Activated naive CD8-positive, alpha-beta T cell treated with anti-CD3 and anti-CD28 coated beads for 36 hours (primary cell): ENCODE data around the gene PEX1. TPM values are rescaled to one million over a fixed set of nuclear protein-coding genes. Genes with fewer than 3 reads are reported as not detected.

ENCODE experiments used
- DNase-seq: peaks from one replicate; pipeline ENCODE4 v3.0.0; 2021
- H3K27ac Mint-ChIP-seq: one replicate; pipeline ENCODE4 v1.8.0; 2022; ENCODE audit warnings: mild to moderate bottlenecking, moderate library complexity, mixed read lengths
- H3K27me3 Mint-ChIP-seq: one replicate; pipeline ENCODE4 v1.8.0; 2022; ENCODE audit warnings: mild to moderate bottlenecking, mixed read lengths
- H3K36me3 Mint-ChIP-seq: one replicate; pipeline ENCODE4 v1.8.0; 2021; ENCODE audit warnings: mild to moderate bottlenecking, mixed read lengths
- H3K4me1 Mint-ChIP-seq: one replicate; pipeline ENCODE4 v1.8.0; 2021; ENCODE audit warnings: mixed read lengths
- H3K4me3 Mint-ChIP-seq: one replicate; pipeline ENCODE4 v1.8.0; 2022; ENCODE audit warnings: mild to moderate bottlenecking, moderate library complexity, mixed read lengths
- H3K9me3 Mint-ChIP-seq: one replicate; pipeline ENCODE4 v1.8.0; 2022; ENCODE audit warnings: mixed read lengths
- total RNA-seq, 2 experiments: library from RNA; stranded (reverse); gene quantifications; one replicate each; pipeline ENCODE4 v1.2.3, GENCODE V29; 2021

The PEX1 gene
- total RNA-seq, 2 experiments from 2014 or later, result 16.7 to 17.8 TPM

DNA sequence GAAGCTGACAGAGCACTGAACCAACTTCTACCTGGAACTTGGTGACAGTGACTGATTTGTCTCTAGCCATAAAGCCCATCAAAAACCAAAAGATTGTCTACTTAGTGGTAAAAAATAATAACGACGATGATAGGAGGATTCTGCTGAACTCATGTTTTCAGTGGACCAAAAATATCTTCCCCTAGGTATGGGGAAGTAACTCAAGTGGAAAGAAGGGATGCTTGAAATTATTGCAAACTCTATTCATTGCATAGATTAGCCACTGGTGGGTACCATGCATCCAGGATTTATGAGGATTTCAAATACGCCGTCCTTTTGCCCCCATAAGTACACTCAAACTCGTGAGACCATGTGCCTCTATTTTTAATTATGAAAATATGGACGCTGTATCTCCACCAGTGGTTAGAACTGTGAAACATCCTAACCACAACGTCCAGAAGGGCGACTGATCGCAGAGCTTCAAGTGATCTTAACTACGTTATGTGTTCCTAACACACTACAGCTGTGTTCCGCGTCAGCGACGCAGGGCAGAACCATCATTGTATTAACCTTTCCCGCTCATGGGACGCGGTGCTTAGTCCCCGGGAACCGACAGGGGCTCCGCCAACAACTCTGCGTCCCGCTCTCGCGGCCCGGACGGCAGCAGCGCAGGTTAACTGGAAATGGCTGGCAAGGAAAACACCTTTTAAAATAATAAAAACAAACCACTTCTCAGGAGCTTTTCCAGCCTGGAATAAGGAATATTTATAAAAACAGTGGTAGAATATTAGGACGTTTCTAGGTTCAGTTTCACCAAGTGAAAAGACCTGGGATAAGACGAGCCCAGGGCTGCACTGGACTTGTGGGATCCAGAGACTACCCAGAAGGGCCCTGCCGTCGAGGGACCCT, 776 bp downstream of the PEX1 start:
- Mint-ChIP-seq H3K27ac (peak overlapping the region; percentile 92), H3K4me3 (peak overlapping the region; percentile 93), H3K27me3 (no peaks in the 10 kb centered on the region), H3K36me3 (peaks cover 2% of the 10 kb centered on the region), H3K9me3 (no peaks in the 10 kb centered on the region), H3K4me1 (peaks cover 25% of the 10 kb centered on the region)
- DNase-seq, result peak; percentile 70

DNA sequence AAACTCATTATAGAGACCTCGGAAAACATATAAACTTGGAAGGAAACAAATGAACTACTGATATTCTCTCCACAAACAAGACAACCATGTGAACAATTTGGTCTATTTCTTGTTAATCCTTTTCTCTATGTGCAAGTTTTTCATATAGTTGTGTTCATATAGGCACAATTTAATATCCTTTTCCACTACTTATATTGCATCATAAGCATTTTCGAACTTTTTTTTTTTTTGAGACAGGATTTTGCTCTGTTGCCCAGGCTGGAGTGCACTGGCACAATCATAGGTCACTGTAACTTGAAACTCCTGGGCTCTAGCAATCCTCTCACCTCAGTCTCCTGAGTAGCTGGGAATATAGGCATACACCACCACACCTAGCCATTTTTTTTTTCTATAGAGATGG, 5.2 kb downstream of the PEX1 start:
- Mint-ChIP-seq H3K9me3 (no peaks in the 10 kb centered on the region), H3K4me1 (peaks cover 14% of the 10 kb centered on the region), H3K27ac (no peak overlapping the region), H3K4me3 (no peak overlapping the region), H3K36me3 (no peaks in the 10 kb centered on the region), H3K27me3 (no peaks in the 10 kb centered on the region)
- DNase-seq, result no peak

DNA sequence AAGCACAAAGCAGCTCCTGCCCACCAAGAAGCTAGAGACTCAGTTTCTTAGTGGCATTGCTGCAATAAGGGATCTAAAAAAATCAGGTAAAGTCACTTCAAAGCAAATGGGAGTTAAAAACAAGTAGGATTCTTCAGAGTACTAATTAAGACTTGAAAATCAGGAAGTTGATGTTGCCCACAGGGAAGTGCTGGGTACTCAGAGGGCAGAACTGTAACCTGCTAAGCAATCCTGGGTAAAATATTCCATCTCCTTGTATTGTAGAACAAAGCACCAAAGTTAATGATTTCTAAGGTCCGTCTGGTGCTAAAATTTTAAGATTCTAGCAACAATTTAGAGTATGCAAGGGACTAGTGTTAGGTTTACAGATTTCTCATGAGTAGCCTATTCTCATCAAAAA, 8.3 kb downstream of the PEX1 start:
- no peaks in the 10 kb centered on the region for H3K27me3 Mint-ChIP-seq
- no peak overlapping the region for H3K27ac Mint-ChIP-seq
- no peak overlapping the region for H3K4me3 Mint-ChIP-seq
- DNase-seq, result no peak
- no peaks in the 10 kb centered on the region for H3K9me3 Mint-ChIP-seq
- no peaks in the 10 kb centered on the region for H3K36me3 Mint-ChIP-seq
- H3K4me1 Mint-ChIP-seq, result peaks cover 11% of the 10 kb centered on the region

DNA sequence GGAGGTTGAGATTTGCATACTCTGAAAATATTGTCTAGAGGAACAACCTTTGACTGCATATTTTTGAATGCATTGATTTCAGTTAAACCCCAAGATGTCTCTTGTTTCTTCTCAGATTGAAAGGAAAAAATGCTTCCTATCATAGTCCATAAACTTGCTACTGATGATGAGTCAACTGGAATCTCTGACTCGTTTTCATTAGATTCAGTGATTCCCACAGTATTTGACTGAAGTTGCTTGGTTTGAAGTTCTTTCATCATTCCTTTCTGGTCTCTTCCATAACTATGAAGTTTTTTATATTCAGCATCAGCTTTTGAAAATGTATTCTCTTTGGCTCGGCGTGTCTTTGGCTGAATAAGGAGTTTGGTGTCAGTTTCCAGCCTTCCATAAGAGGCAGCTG, 10.7 kb downstream of the PEX1 start:
- no peaks in the 10 kb centered on the region for H3K27me3 Mint-ChIP-seq
- no peaks in the 10 kb centered on the region for H3K9me3 Mint-ChIP-seq
- no peak overlapping the region for H3K4me3 Mint-ChIP-seq
- H3K27ac Mint-ChIP-seq, result peak overlapping the region; percentile 47
- no peak for DNase-seq
- H3K4me1 Mint-ChIP-seq, result peaks cover 8% of the 10 kb centered on the region
- peaks cover 1% of the 10 kb centered on the region for H3K36me3 Mint-ChIP-seq

DNA sequence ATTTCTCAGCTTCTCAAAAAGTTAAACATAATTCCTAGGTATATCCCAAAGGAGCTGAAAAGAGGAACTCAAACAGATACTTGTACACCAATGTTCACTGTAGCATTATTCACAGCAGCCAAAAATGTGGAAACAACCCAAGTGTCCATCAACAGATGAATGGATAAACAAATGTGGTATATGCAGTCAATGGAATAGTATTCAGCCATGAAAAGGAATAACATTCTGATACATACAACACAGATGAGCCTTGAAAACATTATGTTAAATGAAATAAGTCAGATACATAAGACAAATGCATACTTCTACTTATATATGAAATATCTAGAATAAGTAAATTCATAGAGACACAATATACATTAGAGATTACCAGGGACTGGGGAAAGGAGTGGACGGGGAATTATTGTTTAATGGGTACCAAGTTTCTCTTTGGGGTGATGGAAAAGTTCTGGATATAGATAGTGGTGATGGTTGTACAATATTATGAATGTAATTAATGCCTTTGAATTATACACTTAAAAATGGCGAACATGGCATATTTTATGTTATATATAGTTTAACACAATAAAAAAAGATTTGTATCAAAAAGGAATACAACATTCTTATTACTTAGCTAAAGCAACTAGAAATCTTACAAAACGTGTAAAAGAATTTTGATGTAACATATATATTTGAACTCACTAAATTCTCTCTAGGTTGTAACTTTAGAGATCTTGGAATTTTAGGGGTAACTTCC, 15.0 kb downstream of the PEX1 start:
- Mint-ChIP-seq H3K9me3 (no peaks in the 10 kb centered on the region), H3K4me1 (peaks cover 8% of the 10 kb centered on the region), H3K4me3 (no peak overlapping the region), H3K36me3 (peaks cover 1% of the 10 kb centered on the region), H3K27ac (no peak overlapping the region), H3K27me3 (no peaks in the 10 kb centered on the region)
- DNase-seq, result no peak

DNA sequence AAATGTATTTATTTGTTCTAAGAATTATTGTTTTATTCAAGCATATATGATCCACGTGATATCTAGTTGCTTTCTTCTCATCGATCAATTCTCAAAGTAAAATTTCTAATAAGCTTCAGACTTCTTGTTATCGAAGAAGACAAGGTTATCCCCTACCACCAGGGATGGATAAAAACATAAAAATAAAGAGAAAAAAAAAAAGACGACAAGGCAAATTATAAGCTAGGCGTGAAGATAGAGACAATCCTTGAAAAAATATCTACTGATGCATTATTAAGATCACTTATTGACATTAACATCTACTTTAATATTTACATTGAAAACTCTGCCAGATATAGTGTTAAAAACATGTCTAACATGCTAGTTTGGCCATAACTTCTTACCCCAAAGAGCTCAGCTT, 19.4 kb downstream of the PEX1 start:
- Mint-ChIP-seq H3K36me3 (peaks cover 10% of the 10 kb centered on the region), H3K9me3 (no peaks in the 10 kb centered on the region), H3K27me3 (no peaks in the 10 kb centered on the region), H3K4me1 (peaks cover under 1% of the 10 kb centered on the region), H3K27ac (no peak overlapping the region), H3K4me3 (no peak overlapping the region)
- DNase-seq, result no peak

DNA sequence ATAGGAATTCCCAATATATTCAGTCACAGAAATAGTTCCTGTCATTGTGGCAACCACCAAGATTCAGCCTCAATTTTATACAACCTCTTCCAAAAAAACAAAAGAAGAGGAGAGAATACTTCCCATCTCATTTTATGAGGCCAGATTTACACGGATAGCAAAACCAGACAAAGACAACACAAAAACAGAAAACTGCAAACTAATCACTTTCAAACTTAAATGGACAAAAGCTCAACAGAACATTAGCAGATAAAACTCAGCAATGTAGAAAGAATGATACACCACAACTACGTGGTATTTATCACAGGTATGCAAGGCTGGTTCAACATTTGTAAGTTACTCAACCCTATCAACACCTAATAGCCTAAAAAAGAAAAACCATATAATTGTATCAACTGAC, 22.0 kb downstream of the PEX1 start:
- H3K36me3 Mint-ChIP-seq, result peaks cover 13% of the 10 kb centered on the region
- H3K4me1 Mint-ChIP-seq, result peaks cover 3% of the 10 kb centered on the region
- no peak overlapping the region for H3K27ac Mint-ChIP-seq
- H3K9me3 Mint-ChIP-seq, result no peaks in the 10 kb centered on the region
- H3K4me3 Mint-ChIP-seq, result no peak overlapping the region
- H3K27me3 Mint-ChIP-seq, result no peaks in the 10 kb centered on the region
- DNase-seq, result no peak

DNA sequence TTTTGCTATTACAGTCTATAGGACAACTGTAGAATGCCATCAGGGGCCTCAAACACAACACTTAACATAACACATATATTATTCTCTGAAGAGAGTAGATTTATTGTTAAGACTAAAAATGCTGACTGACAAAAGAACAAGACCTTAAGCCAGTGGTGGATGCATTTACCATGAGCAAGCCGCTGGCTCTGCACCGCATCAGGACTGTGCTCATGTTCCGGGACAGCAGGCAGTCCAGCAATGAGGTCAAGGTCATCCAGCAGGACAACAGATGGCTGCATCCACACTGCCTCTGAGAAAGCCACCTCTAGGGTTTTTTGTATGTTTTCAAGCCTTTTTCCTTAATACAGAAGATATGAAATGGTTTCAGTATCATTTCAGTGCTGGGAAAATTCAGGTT, 23.8 kb downstream of the PEX1 start:
- no peak for DNase-seq
- no peak overlapping the region for H3K4me3 Mint-ChIP-seq
- H3K36me3 Mint-ChIP-seq, result peaks cover 13% of the 10 kb centered on the region
- H3K9me3 Mint-ChIP-seq, result no peaks in the 10 kb centered on the region
- no peaks in the 10 kb centered on the region for H3K27me3 Mint-ChIP-seq
- H3K27ac Mint-ChIP-seq, result no peak overlapping the region
- H3K4me1 Mint-ChIP-seq, result peaks cover 3% of the 10 kb centered on the region

DNA sequence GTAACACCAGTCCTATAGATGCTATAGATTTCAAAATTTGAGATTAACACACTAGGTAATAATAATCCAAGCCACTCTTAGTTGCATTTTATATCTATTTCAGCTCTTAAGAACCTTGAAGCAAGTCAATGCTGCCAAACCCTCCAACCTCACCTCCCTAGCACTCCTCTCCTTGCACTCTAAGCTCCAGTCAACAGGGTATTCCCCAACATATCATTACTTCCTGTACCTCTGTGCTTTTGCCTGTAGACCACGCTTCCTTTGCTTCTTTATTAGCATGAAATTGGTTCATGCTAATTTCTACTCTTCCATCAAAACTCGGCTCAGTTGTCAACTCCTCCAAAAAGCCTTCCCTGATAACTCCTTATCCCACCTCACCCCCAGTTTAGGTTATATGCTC, 24.6 kb downstream of the PEX1 start:
- no peak overlapping the region for H3K4me3 Mint-ChIP-seq
- H3K4me1 Mint-ChIP-seq, result peaks cover 3% of the 10 kb centered on the region
- H3K9me3 Mint-ChIP-seq, result no peaks in the 10 kb centered on the region
- H3K27me3 Mint-ChIP-seq, result no peaks in the 10 kb centered on the region
- no peak overlapping the region for H3K27ac Mint-ChIP-seq
- peaks cover 13% of the 10 kb centered on the region for H3K36me3 Mint-ChIP-seq
- no peak for DNase-seq

DNA sequence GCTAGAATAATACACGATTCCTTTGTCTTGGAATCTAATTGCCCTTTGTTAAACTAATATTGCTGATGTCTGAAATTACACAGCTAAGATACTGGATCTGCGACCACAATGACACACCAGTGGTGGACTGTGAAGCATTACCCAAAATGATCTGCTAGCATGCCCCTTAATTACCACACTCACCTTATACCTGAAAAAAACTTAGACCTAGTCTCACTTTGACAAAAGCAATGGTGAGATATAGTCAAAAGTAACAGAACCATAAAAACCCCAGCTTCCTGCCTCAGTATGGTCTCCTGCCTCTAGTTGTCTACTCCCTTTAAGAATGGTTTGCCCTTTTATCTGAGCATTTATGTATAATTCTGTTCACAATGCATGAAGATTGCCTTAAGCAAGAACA, 29.8 kb downstream of the PEX1 start:
- DNase-seq, result no peak
- H3K4me1 Mint-ChIP-seq, result no peaks in the 10 kb centered on the region
- no peak overlapping the region for H3K4me3 Mint-ChIP-seq
- peaks cover 7% of the 10 kb centered on the region for H3K36me3 Mint-ChIP-seq
- no peaks in the 10 kb centered on the region for H3K9me3 Mint-ChIP-seq
- H3K27ac Mint-ChIP-seq, result no peak overlapping the region
- H3K27me3 Mint-ChIP-seq, result no peaks in the 10 kb centered on the region

DNA sequence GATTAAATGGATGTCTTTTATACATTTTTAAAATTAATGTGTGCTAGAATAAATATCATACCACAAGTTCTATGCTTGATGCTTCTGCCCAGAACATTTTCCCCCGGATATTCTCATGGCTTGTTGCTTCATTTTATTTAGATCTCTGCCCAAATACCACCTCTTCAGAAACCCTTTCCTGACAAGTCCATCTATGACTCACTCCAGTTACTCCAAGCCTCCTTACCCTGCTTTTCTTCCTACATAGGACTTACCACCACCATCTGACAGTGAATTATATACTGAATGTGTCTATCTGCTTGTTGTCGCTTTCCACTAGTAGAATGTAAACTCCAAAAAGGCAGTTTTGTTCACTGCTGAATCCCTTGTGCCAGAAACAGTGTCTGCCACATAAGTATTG, 31.4 kb downstream of the PEX1 start:
- no peak for DNase-seq
- H3K4me1 Mint-ChIP-seq, result no peaks in the 10 kb centered on the region
- peaks cover 5% of the 10 kb centered on the region for H3K36me3 Mint-ChIP-seq
- H3K9me3 Mint-ChIP-seq, result no peaks in the 10 kb centered on the region
- H3K27me3 Mint-ChIP-seq, result no peaks in the 10 kb centered on the region
- no peak overlapping the region for H3K27ac Mint-ChIP-seq
- H3K4me3 Mint-ChIP-seq, result no peak overlapping the region

DNA sequence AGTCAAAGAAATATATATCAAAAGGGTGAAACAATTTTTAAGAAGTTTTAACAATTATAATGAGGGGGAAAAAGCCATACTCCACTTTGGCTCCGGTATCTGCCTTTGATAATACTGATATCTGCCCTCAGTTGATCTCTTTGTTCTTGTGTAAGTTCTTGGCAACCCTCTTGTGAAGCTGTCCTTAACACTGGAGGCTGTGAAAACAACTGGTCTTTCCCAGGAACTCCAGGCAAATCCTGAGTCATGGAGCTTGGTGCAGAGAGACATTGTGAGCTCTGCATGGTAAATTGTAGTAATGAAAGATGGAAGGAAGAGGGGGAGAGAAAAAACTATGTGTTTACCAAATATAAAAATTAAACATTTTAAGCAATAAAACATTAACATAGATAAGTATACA, 38.7 kb downstream of the PEX1 start:
- H3K36me3 Mint-ChIP-seq, result peaks cover 4% of the 10 kb centered on the region
- no peaks in the 10 kb centered on the region for H3K27me3 Mint-ChIP-seq
- DNase-seq, result no peak
- no peaks in the 10 kb centered on the region for H3K4me1 Mint-ChIP-seq
- H3K9me3 Mint-ChIP-seq, result no peaks in the 10 kb centered on the region
- H3K4me3 Mint-ChIP-seq, result no peak overlapping the region
- H3K27ac Mint-ChIP-seq, result no peak overlapping the region

DNA sequence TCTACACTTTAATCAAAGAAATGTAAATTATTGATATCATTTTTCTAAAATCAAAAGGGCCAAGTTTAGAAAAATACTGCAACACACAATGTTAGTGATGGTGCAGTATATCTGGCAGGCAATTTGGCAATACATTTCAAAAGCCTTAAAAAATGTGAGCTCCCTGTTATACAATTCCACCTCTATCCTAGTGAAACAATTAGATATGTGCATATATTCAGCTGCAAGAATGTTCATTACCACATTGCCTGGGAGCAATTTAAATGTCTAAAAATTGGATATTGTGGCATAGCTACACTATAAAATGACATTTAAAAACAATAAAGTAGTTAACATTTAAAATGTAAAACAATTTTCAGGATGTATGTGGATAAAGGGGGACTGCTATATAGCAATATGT, 40.5 kb downstream of the PEX1 start:
- no peak for DNase-seq
- H3K36me3 Mint-ChIP-seq, result peaks cover 4% of the 10 kb centered on the region
- no peaks in the 10 kb centered on the region for H3K27me3 Mint-ChIP-seq
- H3K4me3 Mint-ChIP-seq, result no peak overlapping the region
- no peak overlapping the region for H3K27ac Mint-ChIP-seq
- H3K9me3 Mint-ChIP-seq, result no peaks in the 10 kb centered on the region
- no peaks in the 10 kb centered on the region for H3K4me1 Mint-ChIP-seq

DNA sequence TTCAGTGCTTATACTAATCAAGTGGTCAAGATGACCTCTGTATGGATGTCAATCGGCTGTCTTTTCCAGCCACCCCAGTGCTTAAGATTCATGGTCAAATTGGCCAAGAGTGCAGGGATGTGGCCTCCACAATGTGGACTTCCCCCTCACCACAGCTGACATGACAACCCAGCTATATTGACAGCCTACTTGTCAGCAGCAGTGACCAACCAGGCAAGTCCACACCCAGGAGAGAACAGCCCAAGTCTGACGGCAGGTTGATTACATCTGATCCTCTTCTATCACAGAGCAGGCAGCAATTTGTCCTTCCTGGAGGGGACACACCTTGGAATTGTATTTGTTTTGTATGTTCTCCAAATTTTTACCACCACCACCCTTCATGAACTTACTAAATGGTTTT, 42.3 kb downstream of the PEX1 start:
- Mint-ChIP-seq H3K27ac (no peak overlapping the region), H3K36me3 (peaks cover 4% of the 10 kb centered on the region), H3K9me3 (no peaks in the 10 kb centered on the region), H3K4me3 (no peak overlapping the region), H3K4me1 (no peaks in the 10 kb centered on the region), H3K27me3 (no peaks in the 10 kb centered on the region)
- DNase-seq, result no peak

DNA sequence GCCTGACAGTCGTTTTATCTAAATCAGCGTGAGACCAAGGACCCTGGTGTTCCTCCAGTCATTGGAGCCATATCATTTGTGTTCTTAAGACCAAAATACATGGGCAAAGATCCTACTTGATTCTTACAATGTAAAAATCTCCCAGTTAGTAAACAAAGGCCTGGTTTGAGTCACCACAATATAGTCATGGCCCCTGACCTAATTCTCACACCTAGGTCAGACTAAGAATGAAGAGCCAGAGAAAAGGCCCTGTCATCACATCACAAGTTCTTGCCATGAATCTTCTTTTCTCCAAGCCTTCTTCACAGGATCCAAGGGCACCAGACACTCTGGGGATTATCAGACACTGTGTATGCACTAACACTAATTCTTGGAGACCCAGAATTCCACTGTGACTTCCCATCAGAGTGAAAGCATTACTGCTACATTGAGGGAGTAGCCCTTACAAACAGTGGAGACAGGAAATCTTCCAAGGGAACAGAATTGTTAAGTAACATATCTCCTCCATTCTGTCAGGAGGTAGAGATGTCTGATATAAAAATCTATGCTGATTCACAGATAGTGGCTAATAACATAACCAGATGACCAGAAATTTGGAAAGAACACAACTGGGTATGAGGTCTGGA, 42.9 kb downstream of the PEX1 start:
- no peaks in the 10 kb centered on the region for H3K27me3 Mint-ChIP-seq
- no peaks in the 10 kb centered on the region for H3K9me3 Mint-ChIP-seq
- DNase-seq, result no peak
- H3K27ac Mint-ChIP-seq, result no peak overlapping the region
- no peak overlapping the region for H3K4me3 Mint-ChIP-seq
- peaks cover 4% of the 10 kb centered on the region for H3K36me3 Mint-ChIP-seq
- no peaks in the 10 kb centered on the region for H3K4me1 Mint-ChIP-seq
